ENCODE measurements around the gene NPB. TPM values are rescaled to one million over a fixed set of nuclear protein-coding genes. Genes with fewer than 3 reads are reported as not detected.

The NPB gene
- polyA plus RNA-seq, 1 donor from 2014 or later = 1.3 TPM

GRCh38 chr17:81866440-81867169 is 35.4 kb upstream of the NPB start:
- Histone ChIP-seq H4K20me1 (ENCODE audit: insufficient read depth) (no peaks in the 10 kb centered on the region), H3K4me3 (ENCODE audit: low read length) (no peak overlapping the region), H3K36me3 (ENCODE audit: insufficient read depth, low read length) (no peaks in the 10 kb centered on the region), H3K27me3 (ENCODE audit: insufficient read depth, low read depth, low read length) (no peaks in the 10 kb centered on the region), H3K9me3 (ENCODE audit: low read length) (no peaks in the 10 kb centered on the region), H3F3A (ENCODE audit: insufficient read depth, low read length, poor library complexity, severe bottlenecking) (no peaks in the 10 kb centered on the region), H3K79me2 (replicated peaks; ENCODE audit: insufficient read depth, low read length) (peaks cover 24% of the 10 kb centered on the region), H3K27ac (ENCODE audit: low read length) (no peak overlapping the region), H2AFZ (ENCODE audit: low read depth, low read length) (no peak overlapping the region), H3K4me2 (ENCODE audit: low read length) (no peak overlapping the region), H3K9ac (ENCODE audit: low read length) (peak overlapping the region; percentile 1), H3K9me2 (ENCODE audit: insufficient read depth, low read length) (no peaks in the 10 kb centered on the region)
- TF ChIP-seq TAF1 (IDR thresholded peaks at IDR 0.05; ENCODE audit: low read depth) = no peak

GRCh38 chr17:81867170-81867990 is 34.7 kb upstream of the NPB start:
- peaks cover 24% of the 10 kb centered on the region for H3K79me2 ChIP-seq (replicated peaks; ENCODE audit: insufficient read depth, low read length)
- no peaks in the 10 kb centered on the region for H3K36me3 ChIP-seq (ENCODE audit: insufficient read depth, low read length)
- no peaks in the 10 kb centered on the region for H3F3A ChIP-seq (ENCODE audit: insufficient read depth, low read length, poor library complexity, severe bottlenecking)
- TF ChIP-seq TAF1 (IDR thresholded peaks at IDR 0.05; ENCODE audit: low read depth) = no peak
- TF ChIP-seq EZH2 (IDR thresholded peaks at IDR 0.05; ENCODE audit: borderline replicate concordance, insufficient read depth, low read length, poor library complexity, severe bottlenecking) = no peak
- peak; percentile 30 for TF ChIP-seq POLR2AphosphoS5 (IDR thresholded peaks at IDR 0.05)
- no peak for TF ChIP-seq MXI1 (conservative IDR thresholded peaks at IDR 0.05; ENCODE audit: poor library complexity, severe bottlenecking)
- no peak for TF ChIP-seq CTCF (IDR thresholded peaks at IDR 0.05; ENCODE audit: poor library complexity, severe bottlenecking)
- no peaks in the 10 kb centered on the region for H3K9me3 ChIP-seq (ENCODE audit: low read length)
- no peak overlapping the region for H3K9ac ChIP-seq (ENCODE audit: low read length)
- H3K27ac ChIP-seq (ENCODE audit: low read length) = no peak overlapping the region
- no peak overlapping the region for H2AFZ ChIP-seq (ENCODE audit: low read depth, low read length)
- no peaks in the 10 kb centered on the region for H3K9me2 ChIP-seq (ENCODE audit: insufficient read depth, low read length)
- H3K4me3 ChIP-seq (ENCODE audit: low read length) = no peak overlapping the region
- no peak overlapping the region for H3K4me2 ChIP-seq (ENCODE audit: low read length)
- no peaks in the 10 kb centered on the region for H4K20me1 ChIP-seq (ENCODE audit: insufficient read depth)
- no peaks in the 10 kb centered on the region for H3K27me3 ChIP-seq (ENCODE audit: insufficient read depth, low read depth, low read length)

- no peak overlapping the region for H3K4me3 ChIP-seq (ENCODE audit: low read length)
- no peaks in the 10 kb centered on the region for H3K9me3 ChIP-seq (ENCODE audit: low read length)
- H2AFZ ChIP-seq (ENCODE audit: low read depth, low read length) = no peak overlapping the region
- no peak overlapping the region for H3K9ac ChIP-seq (ENCODE audit: low read length)
- no peaks in the 10 kb centered on the region for H3K36me3 ChIP-seq (ENCODE audit: insufficient read depth, low read length)
- H3F3A ChIP-seq (ENCODE audit: insufficient read depth, low read length, poor library complexity, severe bottlenecking) = no peaks in the 10 kb centered on the region
- H3K4me2 ChIP-seq (ENCODE audit: low read length) = no peak overlapping the region
- no peaks in the 10 kb centered on the region for H3K9me2 ChIP-seq (ENCODE audit: insufficient read depth, low read length)
- no peak for TF ChIP-seq EZH2 (IDR thresholded peaks at IDR 0.05; ENCODE audit: borderline replicate concordance, insufficient read depth, low read length, poor library complexity, severe bottlenecking)
- TF ChIP-seq POLR2AphosphoS5 (IDR thresholded peaks at IDR 0.05) = no peak
- TF ChIP-seq EP300 (conservative IDR thresholded peaks at IDR 0.05; ENCODE audit: poor library complexity, severe bottlenecking) = no peak
- TF ChIP-seq MXI1 (conservative IDR thresholded peaks at IDR 0.05; ENCODE audit: poor library complexity, severe bottlenecking) = no peak
- no peak for TF ChIP-seq RAD21 (conservative IDR thresholded peaks at IDR 0.05)
- no peak for TF ChIP-seq TAF1 (IDR thresholded peaks at IDR 0.05; ENCODE audit: low read depth)
- TF ChIP-seq, protein P1, sequence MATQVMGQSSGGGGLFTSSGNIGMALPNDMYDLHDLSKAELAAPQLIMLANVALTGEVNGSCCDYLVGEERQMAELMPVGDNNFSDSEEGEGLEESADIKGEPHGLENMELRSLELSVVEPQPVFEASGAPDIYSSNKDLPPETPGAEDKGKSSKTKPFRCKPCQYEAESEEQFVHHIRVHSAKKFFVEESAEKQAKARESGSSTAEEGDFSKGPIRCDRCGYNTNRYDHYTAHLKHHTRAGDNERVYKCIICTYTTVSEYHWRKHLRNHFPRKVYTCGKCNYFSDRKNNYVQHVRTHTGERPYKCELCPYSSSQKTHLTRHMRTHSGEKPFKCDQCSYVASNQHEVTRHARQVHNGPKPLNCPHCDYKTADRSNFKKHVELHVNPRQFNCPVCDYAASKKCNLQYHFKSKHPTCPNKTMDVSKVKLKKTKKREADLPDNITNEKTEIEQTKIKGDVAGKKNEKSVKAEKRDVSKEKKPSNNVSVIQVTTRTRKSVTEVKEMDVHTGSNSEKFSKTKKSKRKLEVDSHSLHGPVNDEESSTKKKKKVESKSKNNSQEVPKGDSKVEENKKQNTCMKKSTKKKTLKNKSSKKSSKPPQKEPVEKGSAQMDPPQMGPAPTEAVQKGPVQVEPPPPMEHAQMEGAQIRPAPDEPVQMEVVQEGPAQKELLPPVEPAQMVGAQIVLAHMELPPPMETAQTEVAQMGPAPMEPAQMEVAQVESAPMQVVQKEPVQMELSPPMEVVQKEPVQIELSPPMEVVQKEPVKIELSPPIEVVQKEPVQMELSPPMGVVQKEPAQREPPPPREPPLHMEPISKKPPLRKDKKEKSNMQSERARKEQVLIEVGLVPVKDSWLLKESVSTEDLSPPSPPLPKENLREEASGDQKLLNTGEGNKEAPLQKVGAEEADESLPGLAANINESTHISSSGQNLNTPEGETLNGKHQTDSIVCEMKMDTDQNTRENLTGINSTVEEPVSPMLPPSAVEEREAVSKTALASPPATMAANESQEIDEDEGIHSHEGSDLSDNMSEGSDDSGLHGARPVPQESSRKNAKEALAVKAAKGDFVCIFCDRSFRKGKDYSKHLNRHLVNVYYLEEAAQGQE (IDR thresholded peaks at IDR 0.05; ENCODE audit: borderline replicate concordance) = no peak
- no peak for TF ChIP-seq CTCF (IDR thresholded peaks at IDR 0.05; ENCODE audit: poor library complexity, severe bottlenecking)
- no peak for TF ChIP-seq SMC3 (conservative IDR thresholded peaks at IDR 0.05; ENCODE audit: poor library complexity)
- no peaks in the 10 kb centered on the region for H3K27me3 ChIP-seq (ENCODE audit: insufficient read depth, low read depth, low read length)
- no peak overlapping the region for H3K27ac ChIP-seq (ENCODE audit: low read length)
- H4K20me1 ChIP-seq (ENCODE audit: insufficient read depth) = no peaks in the 10 kb centered on the region
- peaks cover 19% of the 10 kb centered on the region for H3K79me2 ChIP-seq (replicated peaks; ENCODE audit: insufficient read depth, low read length)
Observed at GRCh38 chr17:81867991-81868673, 33.9 kb upstream of the NPB start.
